Activated naive CD8-positive, alpha-beta T cell treated with anti-CD3 and anti-CD28 coated beads, Interleukin-2, amount 10 ng/mL, durations not matched to agents 7 days and 5 days (primary cell): Measurements from ENCODE around the gene DDIT4. TPM values are rescaled to one million over a fixed set of nuclear protein-coding genes. Genes with fewer than 3 reads are reported as not detected.
"Not testable (repeated sequence)": the region's sequence is repeated elsewhere in the genome, so short reads cannot be mapped to it uniquely, and the experiment has no call there.

Experiments
- ATAC-seq: fragments of 150-1000 bp; cut with Tn5 transposase; one replicate; pipeline ENCODE4 v1.10.0; 2021; ENCODE audit warnings: low read depth, moderate library complexity
- POLR2A ChIA-PET: fragments of 350-600 bp; sonication (Branson Sonifier 250); formaldehyde crosslinking; loops from one replicate; lab custom pipeline; 2021; ENCODE audit warnings: antibody characterized with exemption; lab: Charles Lee
- DNase-seq: peaks from one replicate; pipeline ENCODE4 v3.0.0; 2021
- H3K27ac Mint-ChIP-seq: one replicate; pipeline ENCODE4 v1.8.0; 2022; ENCODE audit warnings: mild to moderate bottlenecking, mixed read lengths
- H3K27me3 Mint-ChIP-seq: one replicate; pipeline ENCODE4 v1.8.0; 2022; ENCODE audit warnings: mild to moderate bottlenecking, moderate library complexity, mixed read lengths
- H3K36me3 Mint-ChIP-seq: one replicate; pipeline ENCODE4 v1.8.0; 2021; ENCODE audit warnings: mild to moderate bottlenecking, mixed read lengths
- H3K4me1 Mint-ChIP-seq: one replicate; pipeline ENCODE4 v1.8.0; 2021; ENCODE audit warnings: mixed read lengths
- H3K4me3 Mint-ChIP-seq: one replicate; pipeline ENCODE4 v1.8.0; 2022; ENCODE audit warnings: mild to moderate bottlenecking, moderate library complexity, mixed read lengths
- H3K9me3 Mint-ChIP-seq: one replicate; pipeline ENCODE4 v1.8.0; 2021; ENCODE audit warnings: mixed read lengths
- total RNA-seq, 2 experiments: library from RNA; stranded (reverse); gene quantifications; one replicate each; pipeline ENCODE4 v1.2.3, GENCODE V29; 2021

DDIT4 gene
- total RNA-seq, 2 experiments from 2014 or later, result 150 to 159 TPM

DNA sequence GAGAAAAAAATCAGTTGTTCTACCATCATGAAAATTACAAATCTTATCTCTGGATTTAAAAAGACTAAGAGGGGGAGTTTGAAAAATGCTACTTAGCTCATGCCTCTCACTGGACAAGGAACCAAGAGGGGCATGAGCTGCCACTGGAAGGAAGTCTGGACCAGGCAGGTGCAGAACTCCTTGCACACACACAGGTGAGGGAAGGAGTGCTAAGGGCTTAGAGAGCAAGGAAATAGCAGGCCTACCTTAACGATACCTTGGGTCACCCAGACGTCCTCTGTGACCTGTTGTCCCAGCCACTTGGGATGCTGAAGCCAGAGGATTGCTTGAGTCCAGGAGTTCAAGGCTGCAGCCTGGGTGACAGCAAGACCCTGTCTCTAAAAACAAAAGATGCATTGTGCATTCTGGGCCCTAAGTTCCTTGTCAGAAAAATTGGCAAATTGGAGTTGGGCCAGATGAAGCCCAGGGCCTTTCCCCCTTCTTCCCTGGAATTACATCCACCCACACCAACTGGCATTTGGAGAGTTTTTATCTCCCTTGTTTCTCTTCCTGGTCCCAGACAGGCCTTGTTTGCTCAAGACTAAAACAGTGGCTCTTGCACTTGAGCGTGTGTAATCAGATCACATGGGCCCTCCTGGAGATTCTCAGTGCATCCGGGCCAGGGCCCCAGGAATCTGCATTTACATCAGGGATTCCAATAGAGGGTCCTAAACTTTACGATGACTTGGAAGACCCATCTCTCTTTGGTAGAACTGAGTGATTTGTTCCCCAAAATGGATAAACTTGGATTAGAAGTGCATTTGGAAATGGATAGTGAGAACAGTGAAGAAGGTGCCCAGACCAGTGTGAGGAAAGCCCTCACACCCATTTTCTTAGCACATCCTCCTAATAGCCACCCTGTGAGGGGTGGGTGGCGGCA is 3.0 kb downstream of the DDIT4 start:
- H3K27ac Mint-ChIP-seq, result peak overlapping the region; percentile 93
- ATAC-seq (no peak), DNase-seq (no peak)
- POLR2A ChIA-PET, result interaction anchor here (1.2 to 53.3 kb wide), 9 partner anchors 8 to 60 kb away, joined by 3 to 1812 read pairs (median 66); partner anchors contain the start of genes ANAPC16 and ASCC1
- H3K27me3 Mint-ChIP-seq, result no peaks in the 10 kb centered on the region
- H3K9me3 Mint-ChIP-seq, result no peaks in the 10 kb centered on the region
- H3K4me3 Mint-ChIP-seq, result peak overlapping the region; percentile 93
- H3K4me1 Mint-ChIP-seq, result peaks cover 47% of the 10 kb centered on the region
- peaks cover 30% of the 10 kb centered on the region for H3K36me3 Mint-ChIP-seq

DNA sequence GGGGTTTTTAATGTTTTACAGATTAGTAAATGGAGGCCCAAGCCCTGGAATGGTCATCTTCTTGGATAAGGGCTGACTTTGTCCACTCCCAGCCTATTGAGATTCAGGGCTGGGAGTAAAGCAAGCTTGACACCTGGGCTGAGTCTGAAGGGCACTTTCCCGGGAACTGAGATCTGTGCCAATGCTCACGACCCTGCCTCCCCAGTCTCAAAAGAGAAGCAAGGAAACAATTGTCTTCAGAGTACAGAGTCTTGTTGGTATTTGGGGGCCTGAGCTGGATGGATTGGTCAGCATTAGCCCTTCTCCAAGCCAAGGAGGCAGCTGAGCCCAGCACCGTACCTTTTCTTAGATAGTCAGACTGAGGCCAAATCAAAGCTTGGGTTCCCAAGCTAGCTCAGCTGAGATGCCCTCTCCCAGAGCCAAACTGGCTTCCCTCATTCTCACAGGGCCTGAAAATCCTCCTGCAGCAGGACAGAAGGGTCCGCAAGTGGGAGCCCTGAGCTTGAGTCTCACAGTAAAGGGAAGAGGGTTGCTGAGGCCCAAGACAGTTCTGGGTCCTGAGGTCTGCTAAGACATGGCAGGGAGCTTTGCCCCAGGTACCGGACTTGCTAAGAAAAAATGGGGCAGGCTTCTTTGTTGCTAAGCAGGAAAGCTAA is 3.7 kb downstream of the DDIT4 start:
- H3K36me3 Mint-ChIP-seq, result peaks cover 30% of the 10 kb centered on the region
- H3K4me3 Mint-ChIP-seq, result peak overlapping the region; percentile 22
- no peaks in the 10 kb centered on the region for H3K9me3 Mint-ChIP-seq
- no peak for ATAC-seq
- peaks cover 42% of the 10 kb centered on the region for H3K4me1 Mint-ChIP-seq
- H3K27me3 Mint-ChIP-seq, result no peaks in the 10 kb centered on the region
- H3K27ac Mint-ChIP-seq, result peak overlapping the region; percentile 93
- DNase-seq, result no peak
- POLR2A ChIA-PET, result interaction anchor here (1.1 to 53.3 kb wide), 6 partner anchors 10 to 46 kb away, joined by 3 to 1812 read pairs (median 228); no protein-coding TSS in a partner anchor

DNA sequence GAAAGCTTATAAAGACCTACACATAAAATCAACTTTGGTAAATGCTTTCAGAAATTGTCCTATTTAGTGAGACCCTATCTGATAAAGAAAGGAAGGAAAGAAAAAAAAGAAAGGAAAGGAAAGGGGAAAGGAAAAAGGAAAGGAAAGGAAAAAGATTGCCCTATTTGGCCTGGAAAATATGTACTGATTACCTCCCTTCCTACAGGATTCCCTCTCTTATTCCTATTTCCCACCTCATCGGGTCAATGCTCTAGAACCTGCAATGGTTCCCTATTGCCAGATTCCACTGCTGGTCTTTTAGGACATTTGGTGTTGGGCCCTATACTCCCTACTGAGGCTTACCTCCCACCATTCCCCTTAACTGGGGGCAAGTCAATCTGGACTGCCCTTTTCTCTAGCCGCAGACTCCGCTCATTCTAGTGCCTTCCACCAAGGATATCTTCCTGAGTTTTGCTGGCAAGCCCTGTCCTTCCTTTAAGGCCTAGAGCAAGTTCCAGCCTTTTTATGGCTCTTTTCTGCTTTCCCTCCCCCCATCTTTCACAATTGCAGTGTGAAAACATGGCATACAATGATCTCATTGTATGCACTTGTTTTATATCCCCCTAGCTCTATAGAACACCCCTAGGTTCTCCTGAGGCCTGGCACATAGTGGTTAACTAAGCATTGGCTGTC is 4.4 kb downstream of the DDIT4 start:
- Mint-ChIP-seq H3K27me3 (no peaks in the 10 kb centered on the region), H3K9me3 (no peaks in the 10 kb centered on the region), H3K4me1 (peaks cover 43% of the 10 kb centered on the region), H3K27ac (peak overlapping the region; percentile 93), H3K36me3 (peaks cover 30% of the 10 kb centered on the region), H3K4me3 (no peak overlapping the region)
- DNase-seq, result no peak
- POLR2A ChIA-PET, result interaction anchor here (0.6 to 53.3 kb wide), 7 partner anchors 9 to 147 kb away, joined by 3 to 1812 read pairs (median 225); no protein-coding TSS in a partner anchor
- ATAC-seq, result no peak

DNA sequence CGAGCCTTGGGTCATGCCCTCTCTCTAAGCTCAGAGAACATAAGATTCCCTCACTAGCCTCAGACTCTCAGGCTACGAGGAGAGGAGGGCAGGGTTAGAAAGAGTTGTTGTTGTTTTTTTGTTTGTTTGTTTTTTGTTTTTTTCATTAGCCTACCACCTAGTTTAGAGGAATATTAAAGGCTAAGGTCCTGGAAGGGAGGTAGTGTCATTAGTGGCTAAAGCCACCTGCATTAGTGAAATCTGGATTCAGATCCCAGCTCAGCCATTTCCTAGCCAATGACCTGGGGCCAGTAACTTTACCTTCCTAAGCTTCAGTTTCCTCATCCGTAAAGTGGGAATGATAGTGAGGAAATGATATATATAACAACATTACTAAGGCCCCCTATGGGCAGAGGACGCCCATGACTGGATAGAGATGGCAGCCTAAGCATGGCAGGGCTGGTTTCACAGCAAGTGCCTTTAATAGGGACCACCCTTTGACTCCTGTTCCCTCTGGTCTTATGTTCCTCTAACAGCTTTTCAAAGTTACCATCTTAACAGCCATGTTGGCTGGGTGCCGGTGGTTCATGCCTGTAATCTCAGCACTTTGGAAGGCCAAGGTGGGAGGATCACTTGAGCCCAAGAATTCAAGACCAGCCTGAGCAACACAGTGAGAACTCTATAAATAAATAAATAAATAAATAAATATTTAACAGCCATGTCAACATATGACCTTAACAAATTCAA is 5.1 kb downstream of the DDIT4 start:
- no peaks in the 10 kb centered on the region for H3K27me3 Mint-ChIP-seq
- peak overlapping the region; percentile 39 for H3K27ac Mint-ChIP-seq
- H3K36me3 Mint-ChIP-seq, result peaks cover 28% of the 10 kb centered on the region
- DNase-seq (no peak), ATAC-seq (no peak)
- POLR2A ChIA-PET, result interaction anchor here (0.6 to 53.3 kb wide), 5 partner anchors 15 to 147 kb away, joined by 3 to 1812 read pairs (median 231); no protein-coding TSS in a partner anchor
- H3K4me1 Mint-ChIP-seq, result peaks cover 43% of the 10 kb centered on the region
- no peak overlapping the region for H3K4me3 Mint-ChIP-seq
- no peaks in the 10 kb centered on the region for H3K9me3 Mint-ChIP-seq

DNA sequence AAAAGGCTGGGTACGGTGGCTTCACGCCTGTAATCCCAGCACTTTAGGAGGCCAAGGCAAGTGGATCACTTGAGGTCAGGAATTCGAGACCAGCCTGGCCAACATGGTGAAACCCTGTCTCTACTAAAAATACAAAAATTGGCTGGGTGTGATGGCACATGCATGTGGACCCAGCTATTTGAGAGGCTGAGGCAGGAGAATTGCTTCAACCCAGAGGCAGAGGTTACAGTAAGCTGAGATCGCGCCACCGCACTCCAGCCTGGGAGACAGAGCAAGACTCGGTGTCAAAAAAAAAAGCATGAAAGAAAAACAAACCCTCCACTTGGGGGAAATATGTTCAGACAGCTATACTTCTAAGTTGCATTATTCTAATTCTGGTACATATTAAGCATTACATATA is 5.9 kb downstream of the DDIT4 start:
- H3K36me3 Mint-ChIP-seq, result peaks cover 23% of the 10 kb centered on the region
- not testable (repeated sequence) for H3K9me3 Mint-ChIP-seq, DNase-seq, ATAC-seq, H3K4me3 Mint-ChIP-seq, H3K27me3 Mint-ChIP-seq
- H3K4me1 Mint-ChIP-seq, result peaks cover 44% of the 10 kb centered on the region
- POLR2A ChIA-PET, result interaction anchor here (8.4 to 53.3 kb wide), 3 partner anchors 15 to 44 kb away, joined by 225 to 1812 read pairs (median 231); no protein-coding TSS in a partner anchor
- peak overlapping the region; percentile 56 for H3K27ac Mint-ChIP-seq

DNA sequence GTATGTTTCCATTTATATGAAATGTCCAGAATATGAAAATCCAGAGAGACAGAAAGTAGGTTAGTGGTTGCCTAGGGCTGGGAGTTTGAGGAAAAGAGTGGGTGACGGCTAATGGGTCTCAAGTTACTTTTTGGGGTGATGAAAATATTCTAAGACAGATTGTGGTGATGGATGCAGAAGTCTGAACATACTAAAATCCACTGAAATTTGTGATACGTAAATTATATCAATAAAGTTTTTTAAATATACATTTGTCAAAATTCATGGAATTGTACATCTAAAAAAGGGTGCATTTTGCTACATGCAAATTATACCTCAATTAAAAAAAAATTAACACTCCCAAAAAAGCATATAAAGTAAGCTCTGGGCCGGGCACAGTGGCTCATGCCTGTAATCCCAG is 9.4 kb downstream of the DDIT4 start:
- H3K36me3 Mint-ChIP-seq, result no peaks in the 10 kb centered on the region
- H3K9me3 Mint-ChIP-seq, result no peaks in the 10 kb centered on the region
- POLR2A ChIA-PET, result interaction anchor here (0.8 to 53.3 kb wide), 5 partner anchors 9 to 40 kb away, joined by 3 to 1812 read pairs (median 4); partner anchors contain the start of gene DDIT4
- ATAC-seq (no peak), DNase-seq (no peak)
- peaks cover 40% of the 10 kb centered on the region for H3K4me1 Mint-ChIP-seq
- no peaks in the 10 kb centered on the region for H3K27me3 Mint-ChIP-seq
- no peak overlapping the region for H3K4me3 Mint-ChIP-seq
- no peak overlapping the region for H3K27ac Mint-ChIP-seq

DNA sequence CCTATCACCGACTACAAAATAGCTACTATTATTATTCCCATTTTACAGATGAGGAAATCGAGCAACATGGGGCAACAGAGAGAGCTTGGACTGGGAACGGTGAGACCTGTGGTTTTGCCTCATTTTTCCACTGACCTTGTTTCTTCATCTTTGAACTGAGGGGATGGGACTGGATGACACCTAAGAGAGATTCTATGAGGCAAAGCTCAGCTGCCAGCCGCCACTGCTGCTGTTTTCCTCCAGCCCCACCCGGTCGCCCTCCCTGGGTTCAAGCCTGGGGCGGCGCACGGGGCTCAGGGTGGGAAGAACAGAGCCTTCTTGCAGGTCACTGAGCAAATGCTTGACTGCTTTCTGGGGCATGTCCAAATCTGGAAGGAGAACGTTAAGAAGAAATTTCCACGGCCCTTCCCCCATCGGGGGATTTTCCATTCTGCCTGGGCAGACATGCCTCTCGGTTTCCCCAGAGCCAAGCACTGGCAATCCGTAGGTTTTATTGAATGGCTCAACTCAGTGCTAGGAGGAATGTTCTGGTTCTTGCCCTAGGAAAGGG is 12.3 kb downstream of the DDIT4 start:
- DNase-seq (no peak), ATAC-seq (no peak)
- Mint-ChIP-seq H3K27me3 (no peaks in the 10 kb centered on the region), H3K36me3 (no peaks in the 10 kb centered on the region), H3K4me1 (peaks cover 29% of the 10 kb centered on the region), H3K4me3 (no peak overlapping the region), H3K27ac (peak overlapping the region; percentile 67), H3K9me3 (no peaks in the 10 kb centered on the region)
- POLR2A ChIA-PET, result interaction anchor here (0.6 to 53.3 kb wide), 5 partner anchors 11 to 37 kb away, joined by 4 to 1812 read pairs (median 11); partner anchors contain the start of gene DDIT4

DNA sequence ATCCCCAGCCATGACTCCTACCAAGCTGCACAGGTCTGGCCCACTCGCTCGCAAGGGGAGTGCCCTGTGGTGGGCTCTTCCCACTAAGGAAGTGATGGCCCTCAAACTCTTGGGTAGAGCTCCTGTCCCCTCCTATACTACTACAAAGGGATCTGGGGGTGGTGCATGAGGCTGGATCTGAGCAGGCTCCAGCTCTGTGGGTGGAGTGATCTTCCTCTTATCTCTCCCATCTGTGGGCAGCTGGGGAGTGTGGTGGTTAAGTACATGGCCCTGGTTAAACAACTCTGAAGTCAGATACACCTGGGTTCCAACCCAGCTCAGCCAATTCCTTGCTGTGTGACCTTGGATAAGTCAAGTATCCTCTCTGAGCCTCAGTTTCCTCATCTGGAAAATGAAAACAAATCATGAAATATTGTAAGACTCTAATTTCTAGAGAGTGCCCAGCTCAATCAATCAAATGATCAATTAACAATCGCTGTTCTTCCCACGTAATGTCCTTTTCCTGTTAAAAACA is 17.4 kb downstream of the DDIT4 start:
- no peaks in the 10 kb centered on the region for H3K9me3 Mint-ChIP-seq
- peak; percentile 53 for DNase-seq
- ATAC-seq, result peak; percentile 62
- POLR2A ChIA-PET, result interaction anchor here (1.1 to 53.3 kb wide), 7 partner anchors 9 to 202 kb away, joined by 5 to 1812 read pairs (median 8); partner anchors contain the start of genes DDIT4 and SPOCK2
- H3K36me3 Mint-ChIP-seq, result peaks cover 3% of the 10 kb centered on the region
- H3K4me3 Mint-ChIP-seq, result peak overlapping the region; percentile 52
- H3K4me1 Mint-ChIP-seq, result peaks cover 56% of the 10 kb centered on the region
- peak overlapping the region; percentile 93 for H3K27ac Mint-ChIP-seq
- no peaks in the 10 kb centered on the region for H3K27me3 Mint-ChIP-seq

DNA sequence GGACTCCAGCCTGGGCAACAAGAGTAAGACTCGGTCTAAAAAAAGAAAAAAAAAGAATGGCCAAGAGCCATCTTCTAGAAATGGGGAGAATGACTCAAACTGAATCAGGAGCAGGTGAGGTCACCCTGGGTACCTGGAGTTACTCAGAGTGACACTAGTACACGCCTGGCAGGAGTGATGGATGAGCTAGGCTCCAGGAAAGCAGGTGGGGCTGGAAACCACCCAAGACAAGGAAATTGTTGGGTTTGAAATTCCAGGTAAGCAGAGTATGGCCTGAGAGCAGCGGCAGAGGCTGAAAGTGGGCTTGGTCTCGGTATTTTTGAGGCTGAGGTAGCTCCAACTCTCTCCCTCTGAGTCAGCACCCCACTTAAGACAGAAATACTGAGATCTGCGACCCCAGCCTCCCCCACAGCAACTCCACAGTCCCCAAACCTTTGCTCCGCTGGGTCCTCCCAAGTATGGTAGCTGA is 18.5 kb downstream of the DDIT4 start:
- Mint-ChIP-seq H3K27ac (peak overlapping the region; percentile 93), H3K4me3 (peak overlapping the region; percentile 66), H3K9me3 (no peaks in the 10 kb centered on the region), H3K27me3 (no peaks in the 10 kb centered on the region), H3K36me3 (peaks cover 4% of the 10 kb centered on the region), H3K4me1 (peaks cover 55% of the 10 kb centered on the region)
- DNase-seq (peak; percentile 49), ATAC-seq (peak; percentile 11)
- POLR2A ChIA-PET, result interaction anchor here (1.7 to 53.3 kb wide), 4 partner anchors 17 to 38 kb away, joined by 4 to 1812 read pairs (median 124); partner anchors contain the start of gene DDIT4

DNA sequence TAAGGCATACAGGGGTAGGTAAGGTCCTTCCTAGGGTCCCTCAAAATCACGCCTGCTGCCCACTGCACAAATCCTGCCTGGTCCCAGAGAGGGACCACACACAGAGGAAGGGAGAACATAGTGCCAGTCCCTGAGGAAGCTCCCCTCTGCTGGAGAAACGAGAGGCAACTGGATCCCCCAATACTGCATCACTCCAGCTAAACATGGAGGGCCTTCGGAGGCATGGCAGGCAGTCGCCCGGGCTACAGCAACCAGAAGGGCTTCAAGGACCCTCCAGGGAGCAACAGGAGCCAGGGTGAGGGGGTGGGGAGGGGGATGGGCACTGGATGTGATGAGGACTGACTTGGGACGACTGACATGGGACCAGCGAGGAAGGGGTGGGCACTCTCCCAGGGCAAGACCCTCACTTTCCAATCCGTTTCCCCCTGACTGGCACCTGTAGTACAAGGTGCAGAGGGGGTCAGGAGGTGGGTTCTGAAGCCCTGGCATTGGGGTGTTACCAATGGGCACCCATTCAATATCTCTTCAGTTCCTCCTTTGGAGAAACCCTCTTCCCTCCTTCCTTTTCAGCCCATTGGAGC is 21.7 kb downstream of the DDIT4 start:
- Mint-ChIP-seq H3K27ac (peak overlapping the region; percentile 95), H3K27me3 (no peaks in the 10 kb centered on the region), H3K36me3 (peaks cover 4% of the 10 kb centered on the region), H3K4me3 (peak overlapping the region; percentile 36), H3K9me3 (no peaks in the 10 kb centered on the region), H3K4me1 (peaks cover 67% of the 10 kb centered on the region)
- DNase-seq (no peak), ATAC-seq (no peak)
- POLR2A ChIA-PET, result interaction anchor here (9.7 to 53.3 kb wide), 2 partner anchors 20 to 28 kb away, joined by 231 to 1812 read pairs; partner anchors contain the start of gene DDIT4

DNA sequence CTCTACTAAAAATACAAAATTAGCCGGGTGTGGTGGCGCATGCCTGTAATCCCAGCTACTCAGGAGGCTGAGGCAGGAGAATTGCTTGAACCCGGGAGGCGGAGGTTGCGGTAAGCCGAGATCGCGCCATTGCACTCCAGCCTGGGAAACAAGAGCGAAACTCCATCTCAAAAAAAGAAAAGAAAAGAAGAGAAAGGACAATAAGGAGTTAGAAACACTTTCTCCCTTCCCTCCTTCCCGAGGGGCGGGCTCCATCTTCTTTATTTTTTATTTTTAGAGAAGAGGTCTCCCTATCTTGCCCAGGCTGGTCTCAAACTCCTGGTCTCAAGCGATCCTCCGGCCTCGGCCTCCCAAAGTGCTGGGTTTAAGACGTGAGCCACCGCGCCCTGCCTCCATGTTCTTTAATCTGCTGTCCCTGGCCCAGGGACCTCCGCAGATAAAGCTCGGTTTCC is 23.1 kb downstream of the DDIT4 start:
- not testable (repeated sequence) for H3K9me3 Mint-ChIP-seq
- POLR2A ChIA-PET, result interaction anchor here (0.8 to 53.3 kb wide), 14 partner anchors 9 to 81 kb away, joined by 3 to 1812 read pairs (median 8); partner anchors contain the start of genes ANAPC16, ASCC1 and DDIT4

More for the DNA sequence above, 23.1 kb downstream of the DDIT4 start:
- H3K27me3 Mint-ChIP-seq, ATAC-seq, DNase-seq, H3K36me3 Mint-ChIP-seq: not testable (repeated sequence)
- Mint-ChIP-seq H3K27ac (peak overlapping the region; percentile 95), H3K4me3 (peak overlapping the region; percentile 80), H3K4me1 (peaks cover 62% of the 10 kb centered on the region)
